Suprapubic skin (tissue), 4 donors: ENCODE measurements around the gene AIFM3. TPM values are rescaled to one million over a fixed set of nuclear protein-coding genes. Genes with fewer than 3 reads are reported as not detected.
A peak's percentile ranks its signal among the peaks of the same experiment; 100 is the strongest.

Experiments
- DNase-seq, 2 donors: peaks; one replicate each; pipeline ENCODE4 v3.0.0-alpha.2; 2019; ENCODE audit warnings: low spot score in 2 of 2
- H3K27ac ChIP-seq: fragments of 200-600 bp; sonication (generic); one replicate; pipeline ENCODE4 v1.5.1; 2019
- H3K27me3 ChIP-seq: fragments of 200-600 bp; sonication (generic); one replicate; pipeline ENCODE4 v1.5.1; 2019
- H3K36me3 ChIP-seq: fragments of 200-600 bp; sonication (generic); one replicate; pipeline ENCODE4 v1.5.1; 2019
- H3K4me1 ChIP-seq: fragments of 200-600 bp; sonication (generic); one replicate; pipeline ENCODE4 v1.5.1; 2019
- H3K4me3 ChIP-seq: fragments of 200-600 bp; sonication (generic); one replicate; pipeline ENCODE4 v1.5.1; 2019; ENCODE audit warnings: mild to moderate bottlenecking
- H3K9me3 ChIP-seq: fragments of 200-600 bp; sonication (generic); one replicate; pipeline ENCODE4 v1.5.1; 2019
- CTCF ChIP-seq, 2 donors: fragments of 200-600 bp in 1 of 2; fragments of 450-650 bp in 1 of 2; sonication (generic) in 1 of 2; IDR thresholded peaks; one replicate each; pipeline ENCODE4 v1.5.1; 2016 to 2019; ENCODE audit warnings: antibody characterized with exemption in 2 of 2, mild to moderate bottlenecking in 1 of 2, moderate library complexity in 1 of 2
- EP300 ChIP-seq: sonication (generic); formaldehyde crosslinking; IDR thresholded peaks from one replicate; pipeline ENCODE4 v1.6.1; 2017; ENCODE audit warnings: antibody characterized with exemption
- POLR2A ChIP-seq, 2 donors: fragments of 450-650 bp; IDR thresholded peaks; one replicate each; pipeline ENCODE4 v1.6.1; 2017; ENCODE audit warnings: antibody characterized with exemption in 2 of 2, mild to moderate bottlenecking in 2 of 2, moderate library complexity in 2 of 2
- POLR2AphosphoS5 ChIP-seq, 3 donors: sonication (generic); formaldehyde crosslinking; IDR thresholded peaks; one replicate each; pipeline ENCODE4 v1.6.1; 2017; ENCODE audit warnings: antibody characterized with exemption in 3 of 3
- WGBS: methylation state at CpG from one replicate; pipeline ENCODE4 v1.1.5; 2018; 5-methylcytosine and 5-hydroxymethylcytosine counted together
- total RNA-seq, 4 donors: library from RNA; depleted of rRNA; stranded (reverse); fragments of >200 nt; gene quantifications; one replicate each; pipeline ENCODE4 v1.1.0, GENCODE V29; 2016

Gene AIFM3
- total RNA-seq, 4 donors from 2014 or later = 0.72 TPM; not detected in 3

- TF ChIP-seq CTCF (IDR thresholded peaks at IDR 0.05) = no peak
- no peak for TF ChIP-seq POLR2AphosphoS5 (IDR thresholded peaks at IDR 0.05)
- no peak for TF ChIP-seq EP300
- TF ChIP-seq POLR2A (IDR thresholded peaks at IDR 0.05) = no peak
- Histone ChIP-seq H3K9me3 (no peaks in the 10 kb centered on the region), H3K27ac (peak overlapping the region; percentile 11), H3K36me3 (peaks cover 17% of the 10 kb centered on the region), H3K4me1 (peaks cover 43% of the 10 kb centered on the region), H3K27me3 (no peaks in the 10 kb centered on the region), H3K4me3 (peak overlapping the region; percentile 78)
- no peak for DNase-seq
- 30% methylated on average over 13 of the region's 27 CpGs for WGBS
Observed at GRCh38 chr22:20956258-20957101, 10.6 kb upstream of the AIFM3 start.

GRCh38 chr22:20957102-20957682 lies 9.9 kb upstream of the AIFM3 start:
- no peaks in the 10 kb centered on the region for H3K27me3 ChIP-seq
- peak overlapping the region; percentile 78 for H3K4me3 ChIP-seq
- peak overlapping the region; percentile 28 for H3K27ac ChIP-seq
- DNase-seq = no peak
- 4% methylated on average over 15 of the region's 59 CpGs for WGBS
- peaks cover 12% of the 10 kb centered on the region for H3K36me3 ChIP-seq
- peaks cover 42% of the 10 kb centered on the region for H3K4me1 ChIP-seq
- TF ChIP-seq POLR2AphosphoS5 (IDR thresholded peaks at IDR 0.05) = no peak
- no peak for TF ChIP-seq EP300
- TF ChIP-seq CTCF (IDR thresholded peaks at IDR 0.05) = no peak
- TF ChIP-seq POLR2A (IDR thresholded peaks at IDR 0.05) = no peak
- no peaks in the 10 kb centered on the region for H3K9me3 ChIP-seq

- H3K4me1 ChIP-seq = peaks cover 42% of the 10 kb centered on the region
Observed at GRCh38 chr22:20957683-20958431, 9.2 kb upstream of the AIFM3 start.

GRCh38 chr22:20959578-20960461 lies 7.2 kb upstream of the AIFM3 start:
- no peak overlapping the region for H3K27ac ChIP-seq
- H3K9me3 ChIP-seq = no peaks in the 10 kb centered on the region
- H3K27me3 ChIP-seq = no peaks in the 10 kb centered on the region
- no peaks in the 10 kb centered on the region for H3K36me3 ChIP-seq
- H3K4me3 ChIP-seq = no peak overlapping the region
- peaks cover 35% of the 10 kb centered on the region for H3K4me1 ChIP-seq
- WGBS = 95% methylated on average over 20 of the region's 20 CpGs
- DNase-seq = no peak
- no peak for TF ChIP-seq CTCF (IDR thresholded peaks at IDR 0.05)
- no peak for TF ChIP-seq POLR2AphosphoS5 (IDR thresholded peaks at IDR 0.05)
- no peak for TF ChIP-seq POLR2A (IDR thresholded peaks at IDR 0.05)

More at GRCh38 chr22:20957683-20958431, 9.2 kb upstream of the AIFM3 start:
- Histone ChIP-seq H3K27ac (no peak overlapping the region), H3K4me3 (peak overlapping the region; percentile 78), H3K36me3 (peaks cover 7% of the 10 kb centered on the region), H3K9me3 (no peaks in the 10 kb centered on the region), H3K27me3 (no peaks in the 10 kb centered on the region)
- peak in 1 of 2 donors; percentile 67 for DNase-seq
- 10% methylated on average over 9 of the region's 32 CpGs for WGBS
- no peak for TF ChIP-seq CTCF (IDR thresholded peaks at IDR 0.05)
- TF ChIP-seq EP300 = no peak
- TF ChIP-seq POLR2AphosphoS5 (IDR thresholded peaks at IDR 0.05) = no peak
- no peak for TF ChIP-seq POLR2A (IDR thresholded peaks at IDR 0.05)
